Activated CD4-positive, CD25-positive, alpha-beta regulatory T cell treated with anti-CD3 and anti-CD28 coated beads, Interleukin-2, amount 50 U/mL, for 72 hours (primary cell): ENCODE results near the gene XYLT1.

ENCODE experiments used
- DNase-seq: peaks from one replicate; pipeline ENCODE4 v3.0.0; 2021

Gene XYLT1

GRCh38 chr16:17396762-17397498, 73.8 kb downstream of the XYLT1 start:
- DNase-seq = no peak

GRCh38 chr16:17395849-17396480, 74.8 kb downstream of the XYLT1 start:
- DNase-seq = no peak

GRCh38 chr16:17392857-17393692, 77.7 kb downstream of the XYLT1 start:
- DNase-seq = no peak

- no peak for DNase-seq
Measured at GRCh38 chr16:17392127-17392856, 78.5 kb downstream of the XYLT1 start.

GRCh38 chr16:17391715-17392114, 79.0 kb downstream of the XYLT1 start:
- no peak for DNase-seq

GRCh38 chr16:17389384-17389783, 81.4 kb downstream of the XYLT1 start:
- no peak for DNase-seq

GRCh38 chr16:17387256-17387655, 83.5 kb downstream of the XYLT1 start:
- no peak for DNase-seq

- no peak for DNase-seq
Measured at GRCh38 chr16:17386229-17386628, 84.5 kb downstream of the XYLT1 start.

- no peak for DNase-seq
Measured at GRCh38 chr16:17384471-17384870, 86.3 kb downstream of the XYLT1 start.

- no peak for DNase-seq
Measured at GRCh38 chr16:17382949-17383863, 87.6 kb downstream of the XYLT1 start.

- DNase-seq = no peak
Measured at GRCh38 chr16:17382514-17382913, 88.2 kb downstream of the XYLT1 start.

- no peak for DNase-seq
Measured at GRCh38 chr16:17381784-17382183, 89.0 kb downstream of the XYLT1 start.

GRCh38 chr16:17380613-17381012, 90.1 kb downstream of the XYLT1 start:
- no peak for DNase-seq

- no peak for DNase-seq
Measured at GRCh38 chr16:17379121-17379571, 91.6 kb downstream of the XYLT1 start.

- DNase-seq = no peak
Measured at GRCh38 chr16:17377360-17378324, 93.1 kb downstream of the XYLT1 start.

- no peak for DNase-seq
Measured at GRCh38 chr16:17375461-17376304, 95.1 kb downstream of the XYLT1 start.

GRCh38 chr16:17374668-17375255, 96.0 kb downstream of the XYLT1 start:
- DNase-seq = no peak

GRCh38 chr16:17373533-17373932, 97.2 kb downstream of the XYLT1 start:
- DNase-seq = no peak

- DNase-seq = no peak
Measured at GRCh38 chr16:17372386-17372785, 98.4 kb downstream of the XYLT1 start.
